DND-41 (cell line): Measurements from ENCODE around the gene GPR68.

Experiments
- ATAC-seq: fragments of 200-7000 bp; cut with Tn5 transposase; 3 replicates; pipeline ENCODE4 v1.9.1; 2021; ENCODE audit warnings: low read depth; ENCODE audit not compliant: insufficient read depth
- DNase-seq: peaks from one replicate; pipeline ENCODE4 v3.0.0-alpha.2; 2020
- H2AFZ ChIP-seq: 2 replicates; pipeline ENCODE4 v1.6.0; 2012; ENCODE audit warnings: low read depth, low read length
- H3K27ac ChIP-seq: 2 replicates; pipeline ENCODE4 v1.5.1; 2012; ENCODE audit warnings: low read length, inconsistent platforms
- H3K27me3 ChIP-seq: fragments of 200-600 bp; sonication (generic); 2 replicates; pipeline ENCODE4 v1.6.0; 2012; ENCODE audit warnings: low read length, mild to moderate bottlenecking, inconsistent platforms; ENCODE audit not compliant: insufficient read depth, poor library complexity
- H3K36me3 ChIP-seq: 2 replicates; pipeline ENCODE4 v1.5.1; 2012; ENCODE audit warnings: low read length, inconsistent platforms; ENCODE audit not compliant: insufficient read depth
- H3K4me1 ChIP-seq: 2 replicates; pipeline ENCODE4 v1.5.1; 2012; ENCODE audit warnings: mild to moderate bottlenecking, low read length; ENCODE audit not compliant: insufficient read depth
- H3K4me2 ChIP-seq: 2 replicates; pipeline ENCODE4 v1.6.0; 2012; ENCODE audit warnings: mild to moderate bottlenecking, moderate library complexity, low read length, inconsistent platforms; ENCODE audit not compliant: insufficient read depth
- H3K4me3 ChIP-seq, 2 experiments: fragments of 200-600 bp in 1 of 2; shearing (Covaris generic) in 1 of 2; 2 replicates each; pipeline ENCODE4 v1.5.1; 2012 to 2016; ENCODE audit warnings: inconsistent platforms in 2 of 2, low read length in 2 of 2, mild to moderate bottlenecking in 2 of 2, low read depth in 1 of 2, moderate library complexity in 1 of 2
- H3K79me2 ChIP-seq: 2 replicates; pipeline ENCODE4 v1.6.0; 2012; ENCODE audit warnings: low read length, inconsistent platforms; ENCODE audit not compliant: insufficient read depth
- H3K9ac ChIP-seq: 2 replicates; pipeline ENCODE4 v1.6.0; 2012; ENCODE audit warnings: low read depth, mild to moderate bottlenecking, inconsistent platforms, low read length, moderate library complexity
- H3K9me3 ChIP-seq: 2 replicates; pipeline ENCODE4 v1.5.1; 2012; ENCODE audit warnings: low read length, moderate library complexity, mild to moderate bottlenecking, inconsistent platforms; ENCODE audit not compliant: insufficient read depth, severe bottlenecking
- H4K20me1 ChIP-seq: 2 replicates; pipeline ENCODE4 v1.6.0; 2012; ENCODE audit warnings: low read length; ENCODE audit not compliant: insufficient read depth
- CTCF ChIP-seq: IDR thresholded peaks from 2 replicates; pipeline ENCODE4 v1.5.1; 2012; ENCODE audit warnings: borderline replicate concordance, low read length, moderate library complexity, mild to moderate bottlenecking; ENCODE audit not compliant: poor library complexity, severe bottlenecking; ENCODE audit errors: extremely low read depth
- EZH2 ChIP-seq: IDR thresholded peaks from 3 replicates; pipeline ENCODE4 v1.6.1; 2012; ENCODE audit warnings: borderline replicate concordance, low read depth, mild to moderate bottlenecking, moderate library complexity, low read length, inconsistent platforms; ENCODE audit not compliant: severe bottlenecking

Gene GPR68

GRCh38 chr14:91286530-91286937, 42.0 kb upstream of the GPR68 start:
- no peak overlapping the region for H3K9ac ChIP-seq
- H3K27ac ChIP-seq, result no peak overlapping the region
- no peaks in the 10 kb centered on the region for H3K27me3 ChIP-seq
- H3K4me1 ChIP-seq, result peaks cover 19% of the 10 kb centered on the region
- ATAC-seq (peak; percentile 66), DNase-seq (peak; percentile 77)
- peaks cover 97% of the 10 kb centered on the region for H3K36me3 ChIP-seq
- no peaks in the 10 kb centered on the region for H4K20me1 ChIP-seq
- peak; percentile 97 for TF ChIP-seq CTCF
- TF ChIP-seq EZH2, result no peak
- no peak overlapping the region for H2AFZ ChIP-seq
- H3K9me3 ChIP-seq, result no peaks in the 10 kb centered on the region
- H3K4me2 ChIP-seq, result no peak overlapping the region
- H3K79me2 ChIP-seq, result no peaks in the 10 kb centered on the region
- H3K4me3 ChIP-seq, result no peak overlapping the region

GRCh38 chr14:91284791-91285548, 40.5 kb upstream of the GPR68 start:
- no peak overlapping the region for H3K4me3 ChIP-seq
- no peak overlapping the region for H2AFZ ChIP-seq
- no peaks in the 10 kb centered on the region for H3K79me2 ChIP-seq
- H3K36me3 ChIP-seq, result peaks cover 97% of the 10 kb centered on the region
- no peaks in the 10 kb centered on the region for H3K9me3 ChIP-seq
- H3K9ac ChIP-seq, result no peak overlapping the region
- no peak for DNase-seq
- ATAC-seq, result no peak
- peak overlapping the region; percentile 50 for H3K27ac ChIP-seq
- H4K20me1 ChIP-seq, result no peaks in the 10 kb centered on the region
- H3K4me1 ChIP-seq, result peaks cover 19% of the 10 kb centered on the region
- TF ChIP-seq EZH2, result no peak
- TF ChIP-seq CTCF, result no peak
- no peak overlapping the region for H3K4me2 ChIP-seq
- no peaks in the 10 kb centered on the region for H3K27me3 ChIP-seq

- no peaks in the 10 kb centered on the region for H3K27me3 ChIP-seq
- peaks cover 97% of the 10 kb centered on the region for H3K36me3 ChIP-seq
- H3K79me2 ChIP-seq, result no peaks in the 10 kb centered on the region
- H3K27ac ChIP-seq, result peak overlapping the region; percentile 46; the same call in 1 of the 2 replicates
- H3K4me1 ChIP-seq, result peaks cover 19% of the 10 kb centered on the region
- no peaks in the 10 kb centered on the region for H4K20me1 ChIP-seq
- no peak for TF ChIP-seq CTCF
- no peak for TF ChIP-seq EZH2
- ATAC-seq, result no peak
- no peak overlapping the region for H3K4me2 ChIP-seq
- DNase-seq, result no peak
- H3K9me3 ChIP-seq, result no peaks in the 10 kb centered on the region
- H3K9ac ChIP-seq, result no peak overlapping the region
- H2AFZ ChIP-seq, result no peak overlapping the region
- H3K4me3 ChIP-seq, result no peak overlapping the region
These were observed 39.8 kb upstream of the GPR68 start for GRCh38 chr14:91284146-91284790.
